Measurements from ENCODE around the gene PGM1.

PGM1 gene

DNA sequence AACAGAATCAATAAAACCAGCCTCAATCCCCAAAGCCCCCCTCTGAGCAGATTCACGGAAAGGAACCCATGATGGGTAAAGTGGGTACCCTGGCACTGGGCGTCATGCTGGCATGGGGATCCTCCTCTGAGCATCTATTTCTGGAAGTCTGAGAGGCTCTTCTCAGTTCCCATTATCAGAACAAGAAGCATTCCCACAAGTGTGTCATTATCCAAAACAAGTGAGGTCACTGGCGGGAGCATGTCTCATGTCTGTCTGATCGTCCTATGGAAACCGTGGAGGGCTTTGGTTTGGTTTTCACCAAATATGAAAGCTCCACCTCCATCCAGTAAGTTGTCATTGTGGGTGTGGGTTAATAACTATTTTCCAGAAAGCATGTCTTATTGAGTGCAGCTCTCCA is 70.7 kb downstream of the PGM1 start:
- no peak for DNase-seq (ENCODE audit: extremely low read depth in 1 of 2, low read depth in 1 of 2)

DNA sequence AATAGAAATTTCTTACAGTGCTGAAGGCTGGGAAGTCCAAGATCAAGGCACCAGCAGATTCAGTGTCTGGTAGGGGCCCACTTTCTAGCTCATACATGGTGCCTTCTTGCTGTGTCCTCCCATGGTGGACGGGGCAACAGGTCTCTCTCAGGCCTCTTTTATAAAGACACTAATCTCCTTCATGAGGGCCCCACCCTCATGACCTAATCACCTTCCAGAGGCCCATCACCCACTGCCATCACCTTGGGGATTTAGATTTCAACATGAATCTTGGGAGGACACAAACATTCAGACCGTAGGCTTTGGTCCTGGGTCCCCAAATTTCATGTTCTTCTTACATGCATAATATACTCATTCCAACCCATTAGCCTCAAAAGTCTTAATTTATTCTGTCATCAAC is 71.5 kb downstream of the PGM1 start:
- no peak for DNase-seq (ENCODE audit: extremely low read depth in 1 of 2, low read depth in 1 of 2)

DNA sequence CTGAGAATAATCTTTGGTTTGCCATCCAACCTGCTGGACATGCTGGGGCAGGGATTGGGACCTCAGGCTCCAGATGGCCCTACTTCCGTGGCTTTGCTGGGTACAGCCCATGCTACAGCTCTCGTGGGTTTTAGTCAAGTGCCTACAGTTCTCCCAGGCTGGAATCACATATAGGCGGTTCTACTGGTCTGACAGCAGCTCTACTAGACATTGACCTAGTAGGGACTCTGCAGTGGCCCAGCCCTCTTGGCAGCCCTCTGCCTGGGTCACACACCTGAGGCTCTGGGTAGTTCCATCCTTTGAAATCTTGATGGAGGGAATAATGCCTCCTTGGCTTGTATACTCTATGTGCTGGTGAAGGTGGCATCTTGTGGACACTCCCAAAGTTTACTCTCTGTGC is 72.2 kb downstream of the PGM1 start:
- no peak for DNase-seq (ENCODE audit: extremely low read depth in 1 of 2, low read depth in 1 of 2)

DNA sequence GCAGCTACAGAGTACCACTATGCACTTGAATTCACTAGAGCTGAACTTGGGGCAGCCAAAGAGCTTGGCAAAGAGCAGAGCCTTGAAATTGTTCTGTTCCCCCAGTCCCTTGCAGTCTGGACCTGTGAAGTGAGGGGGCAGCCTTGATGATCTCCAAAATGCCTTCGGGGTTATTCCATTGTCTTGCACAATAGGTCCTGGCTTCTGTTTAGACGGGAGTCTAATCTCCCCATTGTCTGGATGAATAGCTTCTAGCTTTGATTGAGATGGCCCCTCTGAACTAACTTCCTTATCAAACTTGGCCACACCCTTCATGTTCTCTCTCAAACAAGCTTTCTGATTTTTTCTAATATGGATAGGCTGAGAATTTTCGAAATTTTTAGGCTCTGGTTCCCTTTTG is 72.6 kb downstream of the PGM1 start:
- no peak for DNase-seq (ENCODE audit: extremely low read depth in 1 of 2, low read depth in 1 of 2)

DNA sequence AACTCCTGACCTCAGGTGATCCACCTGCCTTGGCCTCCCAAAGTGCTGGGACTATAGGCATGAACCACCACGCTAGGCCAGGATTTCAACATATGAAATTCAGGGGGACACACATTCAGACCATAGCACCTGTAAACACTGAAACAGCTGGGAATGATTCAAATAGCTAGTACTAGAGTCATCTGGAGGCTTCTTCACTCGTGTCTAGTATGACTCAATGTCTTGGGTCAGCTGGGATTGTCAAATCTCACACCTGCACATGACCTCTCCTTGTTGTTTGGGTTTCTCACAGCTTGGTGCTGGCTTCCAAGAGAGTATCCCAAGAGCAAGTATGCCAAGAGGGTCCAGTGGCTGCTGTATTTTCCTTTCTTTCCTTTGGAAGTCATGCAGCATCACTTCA is 75.1 kb downstream of the PGM1 start:
- no peak for DNase-seq (ENCODE audit: extremely low read depth in 1 of 2, low read depth in 1 of 2)

DNA sequence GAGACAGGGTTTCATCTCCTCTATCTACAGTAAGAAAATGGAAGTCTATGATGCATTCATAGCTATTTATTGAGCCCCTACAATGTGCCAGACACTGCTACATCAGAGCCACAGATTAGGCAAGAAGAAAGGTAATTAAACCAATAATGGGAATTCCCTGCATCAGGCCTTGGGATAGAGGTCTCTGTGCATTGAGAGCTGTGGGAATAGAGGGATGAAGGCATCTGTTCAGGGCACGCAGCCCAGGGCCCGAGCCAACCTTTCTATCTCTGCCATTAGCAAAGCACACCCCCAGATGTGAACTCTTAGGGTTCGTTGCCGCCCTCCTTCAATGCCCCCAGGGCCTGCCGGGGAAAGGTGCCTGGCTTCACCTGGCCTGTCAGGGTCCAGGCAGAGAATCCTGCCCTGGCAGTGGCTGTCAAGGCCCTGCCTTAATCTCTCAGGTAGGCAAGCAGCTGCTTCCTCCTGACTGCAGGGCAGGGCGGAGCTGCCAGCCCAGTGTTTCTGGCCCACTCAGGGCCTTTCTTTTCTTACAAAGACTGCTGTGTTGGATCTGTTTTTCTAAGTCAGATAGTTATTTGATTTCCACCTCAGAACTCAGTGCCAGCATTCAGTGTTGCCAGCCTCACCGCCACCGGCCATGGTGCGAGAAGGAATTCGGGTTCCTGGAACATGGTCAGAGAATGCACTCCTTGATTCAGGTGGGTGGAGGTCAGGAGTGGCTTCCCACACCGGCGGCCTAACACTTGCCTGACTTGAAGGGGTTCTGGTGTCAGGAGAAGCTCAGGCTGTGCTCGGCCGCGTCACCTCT is 76.1 kb downstream of the PGM1 start:
- DNase-seq (ENCODE audit: extremely low read depth in 1 of 2, low read depth in 1 of 2): no peak

DNA sequence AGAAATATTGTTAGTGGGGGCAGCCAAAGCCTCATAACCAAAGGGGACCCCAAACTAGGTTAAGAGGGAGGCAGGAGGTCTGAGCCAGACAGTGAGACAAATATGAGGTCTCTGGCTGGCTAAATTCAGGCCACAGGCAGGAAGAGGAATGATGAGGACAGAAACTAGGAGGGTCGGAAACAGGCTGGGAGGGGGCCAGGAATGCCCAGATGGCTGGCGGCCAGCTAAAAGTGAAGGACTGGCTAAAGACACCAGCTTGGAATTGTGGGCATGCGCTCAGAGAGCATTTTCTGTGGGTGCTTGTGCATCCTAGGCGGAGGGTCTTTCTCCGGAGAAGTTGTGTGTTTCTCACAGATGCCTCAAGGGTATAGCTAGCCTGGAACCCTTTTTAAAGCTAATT is 77.0 kb downstream of the PGM1 start:
- no peak for DNase-seq (ENCODE audit: extremely low read depth in 1 of 2, low read depth in 1 of 2)

DNA sequence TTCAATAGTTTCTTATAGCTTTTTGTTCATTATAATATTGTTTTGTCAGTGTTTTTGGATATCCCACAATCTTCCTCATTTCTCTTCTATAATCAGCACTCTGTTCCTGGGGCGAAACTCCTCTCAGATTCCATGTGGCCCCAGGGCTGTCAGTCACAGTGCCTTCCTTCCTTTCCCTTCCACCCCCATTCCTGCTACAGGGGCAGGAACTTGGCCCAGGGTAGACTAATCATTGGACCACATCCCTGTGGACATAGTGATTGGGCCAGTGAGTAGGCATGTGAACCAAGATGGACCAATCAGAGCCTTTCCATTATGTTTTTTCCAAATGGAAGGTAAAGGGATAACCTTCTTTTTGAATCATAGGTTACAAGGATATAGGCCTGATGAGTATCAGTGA is 78.3 kb downstream of the PGM1 start:
- DNase-seq (ENCODE audit: extremely low read depth in 1 of 2, low read depth in 1 of 2): no peak

DNA sequence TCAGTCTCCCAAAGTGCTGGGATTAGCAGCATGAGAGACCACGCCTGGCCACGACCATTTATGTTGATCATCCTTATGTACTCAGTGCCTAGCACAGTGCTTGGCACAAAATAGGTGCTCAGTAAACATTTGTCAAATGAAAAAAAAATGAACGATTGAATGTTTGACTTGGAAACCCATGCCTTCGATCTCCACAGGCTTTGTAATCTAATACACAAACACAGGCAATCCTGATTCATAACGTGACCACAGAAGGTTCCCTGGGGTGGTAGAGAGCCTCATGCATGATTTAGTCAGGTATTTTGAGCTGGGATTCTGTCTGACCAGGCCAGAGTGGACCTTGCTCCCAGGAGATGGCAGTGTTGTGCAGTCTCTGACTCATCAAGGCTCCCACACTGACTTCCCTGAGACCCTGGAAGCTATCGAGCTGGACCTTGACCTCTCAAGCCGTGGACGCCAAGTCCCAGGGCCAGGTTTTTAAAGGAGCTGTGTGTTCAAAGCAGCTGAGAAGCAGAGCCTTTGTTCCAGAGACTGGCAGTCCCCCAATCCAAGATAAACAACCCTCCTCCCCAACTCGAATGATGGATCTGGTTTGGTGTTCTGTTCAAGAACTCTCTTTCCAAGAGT is 81.1 kb downstream of the PGM1 start:
- no peak for DNase-seq (ENCODE audit: extremely low read depth in 1 of 2, low read depth in 1 of 2)

DNA sequence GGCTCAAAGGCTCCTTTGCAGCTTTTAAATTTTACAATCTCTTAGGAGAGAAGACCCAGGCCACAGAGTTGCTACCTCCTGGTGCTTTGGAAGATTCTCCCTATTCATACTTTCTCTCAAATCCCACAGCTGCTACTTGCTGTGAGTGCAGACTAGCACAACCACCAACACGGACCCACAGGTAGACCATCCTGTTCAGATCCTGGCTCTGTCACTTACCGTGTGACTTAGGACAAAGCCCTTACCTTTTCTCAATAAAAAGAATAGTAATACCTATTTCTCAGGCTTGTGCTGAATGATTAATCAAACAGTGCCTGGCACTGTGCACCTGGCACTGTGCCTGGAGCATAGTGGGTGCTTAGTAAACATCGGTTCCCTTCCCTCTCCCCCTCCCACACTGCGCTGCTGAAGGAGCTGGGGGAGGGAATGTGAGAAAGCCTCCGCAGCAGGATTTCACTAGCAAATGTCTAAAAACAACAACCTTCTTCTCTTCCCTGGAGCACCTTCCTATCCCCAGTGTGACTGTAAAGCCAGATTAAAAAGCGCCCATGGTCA is 81.7 kb downstream of the PGM1 start:
- no peak for DNase-seq (ENCODE audit: extremely low read depth in 1 of 2, low read depth in 1 of 2)

DNA sequence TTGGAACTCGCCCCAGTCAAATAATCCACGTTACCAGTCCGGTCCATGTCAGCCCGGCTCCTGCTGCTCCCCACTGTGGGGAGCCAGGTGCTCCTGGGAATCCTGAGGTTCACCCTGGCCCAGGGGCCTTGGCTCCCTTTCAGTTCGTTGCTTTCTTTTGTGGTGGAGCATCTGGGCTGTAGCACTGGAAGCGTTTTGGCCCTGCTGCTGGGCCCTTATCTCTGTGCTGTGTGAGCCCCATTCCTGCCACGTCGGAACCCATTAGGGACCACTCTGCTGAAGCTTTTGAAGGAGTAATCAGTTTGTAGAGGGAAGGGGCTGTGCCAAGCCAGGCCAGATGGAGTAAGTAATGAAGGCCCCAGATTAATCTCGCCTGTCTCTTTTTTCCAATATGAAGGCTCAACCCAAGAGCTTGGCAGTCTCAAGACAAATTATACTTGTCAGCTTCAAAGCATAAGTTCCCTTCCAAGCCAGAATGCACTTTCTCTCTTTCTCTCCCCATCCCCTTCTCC is 82.3 kb downstream of the PGM1 start:
- no peak for DNase-seq (ENCODE audit: extremely low read depth in 1 of 2, low read depth in 1 of 2)

DNA sequence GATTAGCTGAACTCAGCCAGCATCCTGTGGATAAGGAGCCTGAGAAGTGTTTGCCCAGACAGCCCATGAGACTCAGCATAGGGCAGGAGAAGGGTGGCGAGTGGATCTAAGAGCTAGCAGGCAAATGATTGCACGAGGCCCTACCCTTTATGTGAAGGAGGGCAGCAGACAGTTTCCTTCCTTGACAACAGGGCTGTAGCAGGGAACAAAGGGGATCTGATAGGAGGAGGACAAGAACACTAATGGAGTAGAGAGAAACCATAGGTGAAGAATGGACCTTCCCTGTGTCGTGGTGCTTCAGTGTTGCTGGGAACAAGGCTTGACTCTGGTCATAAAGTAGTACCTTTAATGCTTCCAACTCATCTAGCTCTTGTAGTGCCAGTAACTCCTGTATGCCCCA is 84.3 kb downstream of the PGM1 start:
- no peak for DNase-seq (ENCODE audit: extremely low read depth in 1 of 2, low read depth in 1 of 2)

DNA sequence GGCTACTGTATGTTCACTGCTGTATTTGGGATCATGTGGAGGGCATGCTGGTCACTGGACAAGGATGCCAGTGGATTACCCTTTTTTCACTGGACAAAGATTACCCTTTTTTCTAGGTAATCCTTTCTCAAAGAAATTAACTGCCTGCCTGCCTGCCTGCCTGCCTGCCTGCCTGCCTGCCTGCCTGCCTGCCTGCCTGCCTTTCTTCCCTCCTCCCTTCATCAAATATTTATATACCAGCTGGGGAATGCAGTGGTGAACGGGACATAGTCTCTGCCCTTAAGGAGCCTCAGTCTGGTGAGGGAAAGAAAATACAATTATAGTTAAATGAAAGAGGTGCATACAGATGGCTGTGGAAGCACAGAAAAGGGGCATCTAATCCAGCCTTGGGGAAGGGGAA is 85.0 kb downstream of the PGM1 start:
- no peak for DNase-seq (ENCODE audit: extremely low read depth in 1 of 2, low read depth in 1 of 2)

DNA sequence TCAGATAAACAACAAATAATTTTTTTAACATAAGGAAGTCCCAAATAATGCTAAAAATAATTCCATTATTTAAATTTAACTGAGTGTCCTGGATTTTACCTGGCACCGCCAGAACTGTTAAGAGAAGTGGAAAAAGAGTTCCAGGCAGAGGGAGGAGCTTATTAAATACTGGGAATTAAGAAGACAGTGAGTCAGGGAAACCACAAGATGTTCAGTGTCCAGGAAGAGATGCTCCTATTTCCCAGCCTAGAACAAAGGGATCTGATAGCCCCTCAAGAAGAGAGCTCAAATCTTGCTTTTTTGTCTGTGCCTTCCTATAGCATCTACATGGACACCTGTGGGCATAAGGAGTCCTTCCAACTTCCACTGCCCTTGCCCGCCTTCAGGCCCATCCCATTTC is 85.9 kb downstream of the PGM1 start:
- DNase-seq (ENCODE audit: extremely low read depth in 1 of 2, low read depth in 1 of 2): no peak

DNA sequence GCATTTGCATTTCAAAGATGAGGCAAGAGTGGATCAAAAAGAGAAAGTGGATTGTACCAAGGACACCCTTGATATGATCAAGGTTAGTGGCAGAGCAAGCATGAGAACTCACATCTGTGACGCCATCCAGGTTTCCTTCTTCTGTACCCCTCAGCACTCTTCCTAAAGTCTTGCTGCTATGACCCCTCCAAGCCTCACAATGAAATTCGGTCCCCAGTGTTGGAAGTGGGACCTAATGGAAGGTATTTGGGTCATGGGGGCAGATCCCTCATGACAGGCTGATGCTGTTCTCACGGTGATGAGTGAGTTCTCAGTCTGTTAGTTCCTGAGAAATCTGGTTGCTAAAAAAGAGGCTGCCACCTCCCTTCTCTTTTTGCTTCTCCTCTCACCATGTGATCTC is 86.4 kb downstream of the PGM1 start:
- no peak for DNase-seq (ENCODE audit: extremely low read depth in 1 of 2, low read depth in 1 of 2)

DNA sequence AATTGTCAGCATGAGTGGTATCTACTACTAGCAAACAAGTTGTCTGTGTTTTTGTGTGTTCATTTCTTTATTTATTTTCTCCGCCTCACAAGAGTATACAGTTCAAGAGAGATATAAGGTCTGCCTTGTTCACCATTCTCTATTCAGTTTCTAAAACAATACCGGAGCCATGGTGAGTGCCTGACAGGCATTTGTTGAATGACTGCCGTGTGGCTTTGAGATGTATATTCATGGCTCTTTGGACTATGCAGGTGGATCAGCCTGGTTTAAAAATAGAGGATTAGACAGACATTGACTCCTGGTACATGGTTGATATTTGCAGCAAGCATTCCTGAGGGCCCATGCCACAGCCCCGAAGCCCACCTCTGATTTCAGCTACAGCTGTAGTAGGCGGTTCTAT is 89.7 kb downstream of the PGM1 start:
- DNase-seq (ENCODE audit: extremely low read depth in 1 of 2, low read depth in 1 of 2): no peak

DNA sequence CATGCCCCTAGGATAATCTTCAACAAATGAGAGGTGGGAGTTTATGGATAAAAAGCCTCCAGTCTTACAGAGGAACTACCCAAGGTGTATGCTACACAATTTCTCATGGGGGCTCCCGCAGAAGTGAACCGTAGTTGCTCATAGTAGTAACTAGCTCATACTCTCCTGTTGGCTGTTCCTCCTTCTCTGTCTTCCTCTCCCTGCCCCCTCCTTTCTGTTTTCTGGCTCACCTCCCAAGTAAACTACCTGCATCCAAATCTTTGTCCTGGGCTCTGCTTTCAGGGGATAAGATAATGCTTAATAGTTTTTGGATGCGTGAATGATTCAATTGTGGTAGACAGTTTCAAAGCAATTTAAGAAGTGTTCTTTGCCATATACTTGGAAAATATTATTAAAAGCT is 90.5 kb downstream of the PGM1 start:
- DNase-seq (ENCODE audit: extremely low read depth in 1 of 2, low read depth in 1 of 2): no peak

DNA sequence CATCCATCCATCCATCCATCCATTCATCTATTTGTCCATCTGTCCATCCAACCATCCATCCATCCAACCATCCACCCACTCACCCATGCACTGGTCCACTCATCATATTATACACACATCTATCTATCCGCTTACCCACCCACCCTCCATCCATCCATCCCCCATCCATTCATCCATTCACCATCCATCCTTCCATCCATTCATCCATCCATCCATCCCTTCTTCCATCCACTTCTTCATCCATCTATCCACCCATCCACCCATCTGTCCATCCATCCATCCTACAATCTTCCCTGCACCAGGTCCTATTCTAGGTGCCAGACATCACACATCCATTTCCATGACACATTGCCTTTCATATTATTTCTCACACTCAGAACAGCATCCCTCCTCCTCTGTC is 93.5 kb downstream of the PGM1 start:
- no peak for DNase-seq (ENCODE audit: extremely low read depth in 1 of 2, low read depth in 1 of 2)

DNA sequence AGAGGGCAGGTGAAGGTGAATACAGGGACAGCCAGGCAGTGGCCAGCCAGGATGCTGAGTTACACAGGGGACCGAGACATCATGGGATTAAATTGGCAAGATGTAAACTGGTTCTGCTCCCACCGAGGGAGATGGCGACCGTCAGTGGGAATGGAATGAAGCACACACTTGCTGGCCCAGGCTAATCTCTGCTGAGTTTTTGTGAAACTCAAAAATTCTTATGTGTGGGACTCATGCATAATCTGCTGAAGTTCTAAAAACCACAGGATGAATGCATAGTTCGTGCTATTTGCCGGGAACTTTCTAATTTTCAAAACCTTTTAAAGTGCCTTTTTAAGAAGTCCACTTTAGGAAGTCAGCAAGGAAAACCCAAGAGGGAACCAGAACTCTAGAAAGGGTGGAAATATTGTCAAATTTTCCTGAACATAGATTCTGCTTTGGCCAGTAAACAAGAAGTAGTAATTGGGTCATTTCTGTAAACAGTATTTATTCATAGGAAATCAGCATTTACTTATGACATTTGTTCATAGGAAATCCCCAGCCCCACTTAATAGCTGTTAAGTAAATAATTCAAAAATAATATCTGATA is 95.2 kb downstream of the PGM1 start:
- DNase-seq (ENCODE audit: extremely low read depth in 1 of 2, low read depth in 1 of 2): no peak

DNA sequence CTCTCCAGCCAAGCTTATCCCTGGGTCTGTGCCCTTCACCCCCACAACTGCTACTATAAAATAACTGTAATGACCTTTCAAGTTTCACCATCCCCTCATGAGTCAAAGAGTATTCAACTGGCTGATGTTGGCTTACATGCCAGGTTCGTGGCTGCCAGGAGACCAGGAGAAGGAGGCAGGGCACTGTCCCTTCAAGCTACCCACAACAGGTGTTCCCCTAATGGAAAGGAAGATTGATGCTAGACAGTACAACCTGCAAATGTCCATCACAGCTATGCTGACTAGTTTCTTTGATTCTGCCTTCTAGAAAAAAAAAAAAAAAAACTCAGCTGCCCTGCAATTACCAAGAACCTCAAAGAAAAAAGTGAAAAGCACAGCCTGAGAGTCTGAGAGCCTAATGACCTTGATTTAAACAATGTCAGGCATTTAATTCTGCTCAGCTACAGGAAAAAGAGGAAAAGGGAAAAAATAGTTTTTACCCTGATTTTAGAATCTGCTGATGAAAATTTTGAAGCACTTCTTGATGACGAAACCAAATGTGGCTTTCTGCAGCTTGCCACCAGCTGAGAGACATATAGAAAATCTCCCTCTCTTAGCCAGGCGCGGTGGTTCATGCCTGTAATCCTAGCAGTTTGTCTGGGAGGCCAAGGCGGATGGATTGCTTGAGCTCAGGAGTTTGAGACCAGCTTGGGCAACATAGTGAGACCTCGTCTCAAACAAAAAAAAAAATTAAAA is 97.9 kb downstream of the PGM1 start:
- no peak for DNase-seq (ENCODE audit: extremely low read depth in 1 of 2, low read depth in 1 of 2)

DNA sequence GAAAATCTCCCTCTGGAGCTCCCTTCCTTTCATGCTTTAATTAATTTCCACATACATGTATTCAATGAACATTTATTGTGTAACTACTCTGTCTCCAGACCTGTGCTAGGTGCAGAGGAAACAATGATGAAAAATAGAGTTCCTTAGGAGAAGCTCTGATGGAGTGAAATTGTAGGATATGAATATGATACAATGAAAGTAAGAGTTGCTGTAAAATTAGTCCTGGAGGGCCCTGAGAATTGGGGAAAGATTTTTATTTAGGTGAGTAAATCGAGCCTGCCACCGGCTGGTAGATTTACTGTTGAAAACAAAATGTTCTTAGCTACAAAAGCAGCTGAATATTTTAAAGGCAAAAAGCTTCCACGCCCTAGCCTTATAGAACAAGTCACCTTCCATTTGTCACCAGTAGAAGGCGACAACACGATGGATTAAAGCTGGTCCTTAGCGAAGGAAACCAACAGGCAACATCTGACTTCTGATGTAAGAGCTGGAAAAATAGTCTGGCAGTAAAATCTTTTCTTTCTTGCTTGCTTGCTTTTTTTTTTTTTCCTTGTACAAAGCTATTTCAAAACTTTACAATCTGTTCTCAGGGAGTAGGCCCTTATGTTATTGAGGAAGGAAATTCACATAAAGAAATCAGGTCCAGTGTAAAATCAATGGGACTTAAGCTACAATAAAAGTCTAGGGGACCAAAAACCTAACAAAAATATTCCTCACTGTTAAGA is 98.7 kb downstream of the PGM1 start:
- DNase-seq (ENCODE audit: extremely low read depth in 1 of 2, low read depth in 1 of 2): no peak

Data from stimulated activated CD8-positive, alpha-beta memory T cell treated with anti-CD3 and anti-CD28 coated beads, Interleukin-7, amount 100 ng/mL, for 48 hours (primary cell).